ENCODE results near the gene RPS24.
"Not testable (repeated sequence)": the region's sequence is repeated elsewhere in the genome, so short reads cannot be mapped to it uniquely, and the experiment has no call there.

Gene RPS24

GRCh38 chr10:78066012-78066411 is 32.3 kb downstream of the RPS24 start:
- no peaks in the 10 kb centered on the region for H3K27me3 ChIP-seq (ENCODE audit: control insufficient read depth, insufficient read depth, low read length)

DNA sequence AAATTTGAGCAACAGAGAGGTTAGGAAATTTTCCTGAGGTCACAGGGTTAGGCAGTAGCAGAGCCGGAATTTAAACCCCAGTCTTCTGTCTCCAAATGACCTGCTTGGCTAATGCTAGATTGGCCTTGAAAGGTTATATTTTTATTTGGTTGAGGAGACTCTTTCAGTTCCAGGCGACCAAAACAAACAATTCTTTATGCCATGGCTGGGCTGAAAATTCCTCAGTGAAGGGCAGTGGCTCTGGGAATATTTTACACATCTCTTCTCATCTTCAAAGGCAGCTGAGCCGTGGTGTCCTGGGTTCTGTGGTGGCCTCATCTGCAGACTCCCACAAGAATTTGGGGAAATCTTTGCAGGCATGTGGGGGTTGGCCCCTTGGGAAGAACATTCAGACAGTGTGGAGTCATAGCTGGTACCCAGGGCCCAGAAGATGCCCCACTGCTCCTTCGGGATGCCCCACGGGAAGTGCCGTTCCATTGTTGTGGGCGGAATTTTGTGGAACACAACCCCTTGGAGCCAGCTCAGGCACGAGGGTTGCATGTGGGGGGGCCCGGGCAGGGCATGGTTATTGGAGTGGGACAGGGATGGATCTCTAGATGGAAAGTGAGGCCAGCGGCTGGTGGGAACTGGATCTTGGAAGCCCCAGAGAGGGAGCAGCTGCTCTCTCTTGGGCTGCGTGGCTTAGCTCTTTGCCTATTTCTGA is 33.2 kb downstream of the RPS24 start:
- no peaks in the 10 kb centered on the region for H3K36me3 ChIP-seq (ENCODE audit: control insufficient read depth, insufficient read depth, low read length)
- no peaks in the 10 kb centered on the region for H3K27me3 ChIP-seq (ENCODE audit: control insufficient read depth, insufficient read depth, low read length)
- no peak overlapping the region for H3K9ac ChIP-seq (ENCODE audit: low read length)
- H3K4me1 ChIP-seq (ENCODE audit: control insufficient read depth, insufficient read depth, low read length): no peaks in the 10 kb centered on the region
- no peak overlapping the region for H3K27ac ChIP-seq (ENCODE audit: low read depth, low read length)
- H3K4me3 ChIP-seq (ENCODE audit: low read length): no peak overlapping the region

More at GRCh38 chr10:78066012-78066411, 32.3 kb downstream of the RPS24 start:
- Histone ChIP-seq H3K27ac (ENCODE audit: low read depth, low read length) (no peak overlapping the region), H3K4me3 (ENCODE audit: low read length) (no peak overlapping the region), H3K9ac (ENCODE audit: low read length) (no peak overlapping the region), H3K4me1 (ENCODE audit: control insufficient read depth, insufficient read depth, low read length) (no peaks in the 10 kb centered on the region), H3K36me3 (ENCODE audit: control insufficient read depth, insufficient read depth, low read length) (no peaks in the 10 kb centered on the region)

DNA sequence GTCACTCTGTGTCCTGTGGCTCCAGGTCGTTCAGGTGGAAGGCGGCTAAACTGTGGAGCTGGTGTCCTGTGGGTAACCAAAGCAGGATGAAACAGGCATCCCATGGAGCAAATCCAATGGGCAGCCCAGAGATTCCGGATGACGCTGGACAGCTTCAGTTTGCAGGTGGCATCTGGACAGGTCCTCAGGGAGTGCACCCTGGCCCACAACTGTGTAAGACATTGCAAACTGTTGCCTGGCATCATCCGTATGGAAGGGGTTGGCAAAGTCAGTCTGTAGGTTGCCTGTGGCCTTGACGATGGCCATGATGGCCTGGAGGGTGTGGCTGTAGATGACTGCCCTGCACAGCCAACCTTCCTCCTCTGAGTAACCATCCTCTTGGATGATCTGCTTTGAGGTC is 35.5 kb downstream of the RPS24 start:
- H3K4me1 ChIP-seq (ENCODE audit: control insufficient read depth, insufficient read depth, low read length): no peaks in the 10 kb centered on the region
- H3K9ac ChIP-seq (ENCODE audit: low read length): no peak overlapping the region
- H3K27ac ChIP-seq (ENCODE audit: low read depth, low read length): no peak overlapping the region
- no peak overlapping the region for H3K4me3 ChIP-seq (ENCODE audit: low read length)
- H3K27me3 ChIP-seq (ENCODE audit: control insufficient read depth, insufficient read depth, low read length): no peaks in the 10 kb centered on the region
- no peaks in the 10 kb centered on the region for H3K36me3 ChIP-seq (ENCODE audit: control insufficient read depth, insufficient read depth, low read length)

GRCh38 chr10:78070064-78070463 is 36.4 kb downstream of the RPS24 start:
- H3K27me3 ChIP-seq (ENCODE audit: control insufficient read depth, insufficient read depth, low read length); H3K4me1 ChIP-seq (ENCODE audit: control insufficient read depth, insufficient read depth, low read length); H3K4me3 ChIP-seq (ENCODE audit: low read length); H3K9ac ChIP-seq (ENCODE audit: low read length); H3K27ac ChIP-seq (ENCODE audit: low read depth, low read length); H3K36me3 ChIP-seq (ENCODE audit: control insufficient read depth, insufficient read depth, low read length): not testable (repeated sequence)

DNA sequence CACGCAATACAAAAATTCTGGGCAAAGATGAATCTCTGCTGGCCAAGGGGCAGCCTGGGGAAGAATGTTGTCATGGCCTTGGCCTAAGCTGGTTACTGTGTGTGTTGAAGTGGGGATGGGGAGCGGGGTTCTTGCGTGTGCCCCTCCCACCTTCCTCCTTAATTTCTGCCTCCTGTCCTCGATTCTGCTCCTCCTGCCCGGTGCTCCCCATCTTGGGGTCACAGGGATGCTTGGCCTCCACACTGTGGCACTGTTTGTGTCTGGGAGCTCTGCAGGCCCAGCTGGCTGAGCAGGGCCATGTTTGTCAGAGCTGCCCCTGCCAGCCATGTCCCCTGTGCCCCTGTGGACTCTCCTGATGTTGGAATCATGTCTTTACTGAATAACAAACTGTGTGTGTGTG is 37.1 kb downstream of the RPS24 start:
- Histone ChIP-seq H3K9ac (ENCODE audit: low read length) (no peak overlapping the region), H3K36me3 (ENCODE audit: control insufficient read depth, insufficient read depth, low read length) (no peaks in the 10 kb centered on the region), H3K27me3 (ENCODE audit: control insufficient read depth, insufficient read depth, low read length) (no peaks in the 10 kb centered on the region), H3K4me1 (ENCODE audit: control insufficient read depth, insufficient read depth, low read length) (no peaks in the 10 kb centered on the region), H3K27ac (ENCODE audit: low read depth, low read length) (no peak overlapping the region), H3K4me3 (ENCODE audit: low read length) (no peak overlapping the region)

DNA sequence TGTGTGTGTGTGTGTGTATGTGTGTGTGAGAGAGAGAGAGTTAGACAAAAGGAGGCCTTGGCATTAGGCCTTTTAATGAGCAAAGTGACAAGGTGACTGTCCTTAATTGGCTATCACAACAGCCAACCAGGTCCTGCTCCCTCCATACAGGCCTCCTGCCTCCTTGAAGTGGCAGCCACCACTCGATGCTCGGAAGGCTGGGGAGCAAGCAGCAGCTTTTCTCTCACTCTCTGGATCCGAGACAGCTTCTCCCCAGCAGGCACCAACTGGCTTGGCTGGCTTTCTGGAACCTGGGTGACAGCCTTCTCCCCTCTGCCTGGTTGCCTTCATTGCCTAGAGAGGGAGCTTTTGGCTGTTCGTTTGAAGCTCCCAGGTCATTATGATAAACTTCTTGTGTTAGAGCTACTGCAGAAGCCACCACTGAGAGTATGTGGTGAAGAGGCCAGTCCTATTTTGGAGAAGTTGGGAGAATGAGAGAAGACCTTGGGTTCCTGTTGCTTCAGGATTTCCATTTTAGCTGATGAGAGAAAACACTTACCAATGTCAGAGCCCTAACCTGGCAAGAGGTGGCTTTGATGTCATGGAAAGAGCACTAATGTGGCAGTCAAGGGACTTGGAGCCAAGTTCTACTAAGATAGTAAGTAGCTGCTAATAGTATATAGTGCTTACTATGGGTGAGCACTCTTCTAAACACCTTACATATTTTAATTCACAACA is 37.6 kb downstream of the RPS24 start:
- no peaks in the 10 kb centered on the region for H3K4me1 ChIP-seq (ENCODE audit: control insufficient read depth, insufficient read depth, low read length)
- H3K27me3 ChIP-seq (ENCODE audit: control insufficient read depth, insufficient read depth, low read length): no peaks in the 10 kb centered on the region
- H3K27ac ChIP-seq (ENCODE audit: low read depth, low read length): no peak overlapping the region
- H3K4me3 ChIP-seq (ENCODE audit: low read length): no peak overlapping the region
- no peaks in the 10 kb centered on the region for H3K36me3 ChIP-seq (ENCODE audit: control insufficient read depth, insufficient read depth, low read length)
- H3K9ac ChIP-seq (ENCODE audit: low read length): no peak overlapping the region

- Histone ChIP-seq H3K27me3 (ENCODE audit: control insufficient read depth, insufficient read depth, low read length) (no peaks in the 10 kb centered on the region), H3K36me3 (ENCODE audit: control insufficient read depth, insufficient read depth, low read length) (no peaks in the 10 kb centered on the region), H3K9ac (ENCODE audit: low read length) (no peak overlapping the region), H3K4me1 (ENCODE audit: control insufficient read depth, insufficient read depth, low read length) (no peaks in the 10 kb centered on the region), H3K4me3 (ENCODE audit: low read length) (no peak overlapping the region), H3K27ac (ENCODE audit: low read depth, low read length) (no peak overlapping the region)
Measured at GRCh38 chr10:78071857-78072179, 38.2 kb downstream of the RPS24 start.

- H3K4me1 ChIP-seq (ENCODE audit: control insufficient read depth, insufficient read depth, low read length): no peaks in the 10 kb centered on the region
- H3K9ac ChIP-seq (ENCODE audit: low read length): no peak overlapping the region
- H3K27ac ChIP-seq (ENCODE audit: low read depth, low read length): no peak overlapping the region
- H3K27me3 ChIP-seq (ENCODE audit: control insufficient read depth, insufficient read depth, low read length): no peaks in the 10 kb centered on the region
- H3K4me3 ChIP-seq (ENCODE audit: low read length): no peak overlapping the region
- no peaks in the 10 kb centered on the region for H3K36me3 ChIP-seq (ENCODE audit: control insufficient read depth, insufficient read depth, low read length)
Measured at GRCh38 chr10:78072504-78072903, 38.8 kb downstream of the RPS24 start.

DNA sequence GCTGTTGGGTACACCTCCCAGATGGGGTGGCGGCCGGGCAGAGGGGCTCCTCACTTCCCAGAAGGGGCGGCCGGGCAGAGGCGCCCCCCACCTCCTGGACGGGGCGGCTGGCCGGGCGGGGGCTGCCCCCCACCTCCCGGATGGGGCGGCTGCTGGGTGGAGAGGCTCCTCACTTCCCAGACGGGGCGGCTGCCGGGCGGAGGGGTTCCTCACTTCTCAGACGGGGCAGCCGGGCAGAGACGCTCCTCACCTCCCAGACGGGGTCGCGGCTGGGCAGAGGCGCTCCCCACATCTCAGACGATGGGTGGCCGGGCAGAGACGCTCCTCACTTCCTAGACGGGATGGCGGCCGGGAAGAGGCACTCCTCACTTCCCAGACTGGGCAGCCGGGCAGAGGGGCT is 42.1 kb downstream of the RPS24 start:
- H3K4me3 ChIP-seq (ENCODE audit: low read length); H3K36me3 ChIP-seq (ENCODE audit: control insufficient read depth, insufficient read depth, low read length); H3K27me3 ChIP-seq (ENCODE audit: control insufficient read depth, insufficient read depth, low read length); H3K9ac ChIP-seq (ENCODE audit: low read length); H3K27ac ChIP-seq (ENCODE audit: low read depth, low read length); H3K4me1 ChIP-seq (ENCODE audit: control insufficient read depth, insufficient read depth, low read length): not testable (repeated sequence)

DNA sequence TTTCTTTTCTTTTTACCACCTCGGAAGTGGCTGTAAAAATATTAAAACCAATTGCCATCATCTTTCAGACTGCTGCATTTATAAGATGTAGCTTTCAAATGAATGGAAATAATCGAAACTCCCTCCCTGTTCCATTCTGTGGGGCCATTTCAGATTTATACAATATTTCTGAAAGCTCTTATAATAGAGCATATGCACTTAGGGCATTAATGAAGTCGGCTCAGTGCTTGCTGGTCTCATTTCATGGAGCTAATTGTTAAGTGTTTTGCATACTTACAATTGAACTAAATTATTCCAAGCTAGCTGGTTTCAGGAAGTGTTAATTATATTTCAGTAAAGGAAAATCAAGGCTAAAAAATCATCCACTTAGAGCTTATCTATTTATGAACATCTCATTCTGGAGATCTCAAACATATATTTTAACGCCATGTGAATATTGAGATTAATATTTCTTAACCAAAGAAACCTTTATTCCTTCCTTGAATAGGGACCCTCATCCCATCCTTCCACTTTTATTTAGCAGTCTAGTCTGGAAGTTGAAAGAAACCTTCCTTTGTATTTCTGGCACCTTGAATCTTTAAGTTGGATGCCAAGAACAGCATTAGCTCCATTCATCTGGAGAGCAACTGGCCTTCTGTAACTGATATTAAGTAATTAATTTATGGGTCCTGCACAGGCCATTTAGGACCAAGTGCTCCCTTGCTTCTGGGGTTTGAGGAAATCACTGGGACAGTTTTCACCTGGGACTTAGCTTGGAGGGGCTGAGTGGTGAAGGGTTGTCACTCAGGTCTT is 45.1 kb downstream of the RPS24 start:
- Histone ChIP-seq H3K27me3 (ENCODE audit: control insufficient read depth, insufficient read depth, low read length) (peaks cover 2% of the 10 kb centered on the region), H3K4me3 (ENCODE audit: low read length) (no peak overlapping the region)

GRCh38 chr10:78079411-78079810 is 45.7 kb downstream of the RPS24 start:
- Histone ChIP-seq H3K4me3 (ENCODE audit: low read length) (no peak overlapping the region), H3K27me3 (ENCODE audit: control insufficient read depth, insufficient read depth, low read length) (peaks cover 5% of the 10 kb centered on the region), H3K9ac (ENCODE audit: low read length) (no peak overlapping the region), H3K36me3 (ENCODE audit: control insufficient read depth, insufficient read depth, low read length) (no peaks in the 10 kb centered on the region), H3K4me1 (ENCODE audit: control insufficient read depth, insufficient read depth, low read length) (no peaks in the 10 kb centered on the region), H3K27ac (ENCODE audit: low read depth, low read length) (no peak overlapping the region)

More for the DNA sequence above, 45.1 kb downstream of the RPS24 start:
- H3K27ac ChIP-seq (ENCODE audit: low read depth, low read length): no peak overlapping the region
- no peak overlapping the region for H3K9ac ChIP-seq (ENCODE audit: low read length)
- H3K36me3 ChIP-seq (ENCODE audit: control insufficient read depth, insufficient read depth, low read length): no peaks in the 10 kb centered on the region
- H3K4me1 ChIP-seq (ENCODE audit: control insufficient read depth, insufficient read depth, low read length): no peaks in the 10 kb centered on the region

DNA sequence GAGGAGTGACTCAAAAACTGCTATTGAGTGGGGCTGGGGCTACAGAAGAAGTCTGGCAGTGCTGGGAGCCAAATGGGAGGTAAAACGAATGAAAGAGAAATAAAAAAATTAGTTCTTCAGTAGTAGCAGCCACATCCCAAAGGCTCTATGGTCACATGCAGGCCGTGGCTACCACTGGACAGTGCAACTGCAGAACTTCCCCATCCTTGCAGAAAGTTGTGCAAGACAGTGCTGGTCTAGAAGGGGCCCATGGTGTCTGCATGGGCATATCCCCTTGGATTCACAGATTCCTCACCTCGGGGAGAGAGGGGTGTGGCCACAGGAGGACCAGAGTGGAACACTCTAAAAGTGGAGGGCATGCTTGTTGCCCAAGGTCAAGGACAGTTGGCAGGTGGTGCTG is 47.6 kb downstream of the RPS24 start:
- Histone ChIP-seq H3K27me3 (ENCODE audit: control insufficient read depth, insufficient read depth, low read length) (peaks cover 5% of the 10 kb centered on the region), H3K27ac (ENCODE audit: low read depth, low read length) (no peak overlapping the region), H3K36me3 (ENCODE audit: control insufficient read depth, insufficient read depth, low read length) (no peaks in the 10 kb centered on the region), H3K4me3 (ENCODE audit: low read length) (no peak overlapping the region), H3K4me1 (ENCODE audit: control insufficient read depth, insufficient read depth, low read length) (no peaks in the 10 kb centered on the region), H3K9ac (ENCODE audit: low read length) (no peak overlapping the region)
